Umbilical cord (tissue), 2 donors: ENCODE results near the gene CYP8B1. TPM values are rescaled to one million over a fixed set of nuclear protein-coding genes. Genes with fewer than 3 reads are reported as not detected.
"Not testable (repeated sequence)": the region's sequence is repeated elsewhere in the genome, so short reads cannot be mapped to it uniquely, and the experiment has no call there.

Experiments
- DNase-seq: peaks from one replicate; pipeline ENCODE4 v3.0.0-alpha.2; 2015; ENCODE audit warnings: low spot score
- total RNA-seq: library from RNA; depleted of rRNA; stranded (reverse); fragments of >200 nt; gene quantifications from one replicate; pipeline ENCODE4 v1.2.3, GENCODE V29; 2014; ENCODE audit warnings: low replicate concordance; ENCODE audit not compliant: insufficient read depth

CYP8B1 gene
- total RNA-seq, 1 donor from 2014 or later: 2.6 TPM

- DNase-seq: no peak
Measured at GRCh38 chr3:42886294-42886822, 10.7 kb upstream of the CYP8B1 start.

- no peak for DNase-seq
Measured at GRCh38 chr3:42884324-42884723, 8.6 kb upstream of the CYP8B1 start.

GRCh38 chr3:42883251-42883930 is 7.7 kb upstream of the CYP8B1 start:
- DNase-seq: not testable (repeated sequence)

- DNase-seq: peak; percentile 89
Measured at GRCh38 chr3:42880601-42881451, 5.1 kb upstream of the CYP8B1 start.

- no peak for DNase-seq
Measured at GRCh38 chr3:42880183-42880582, 4.5 kb upstream of the CYP8B1 start.

- DNase-seq: no peak
Measured at GRCh38 chr3:42877881-42878280, 2.2 kb upstream of the CYP8B1 start.

- no peak for DNase-seq
Measured at GRCh38 chr3:42876940-42877720, 1.5 kb upstream of the CYP8B1 start.

- no peak for DNase-seq
Measured at GRCh38 chr3:42876401-42876800, 722 bp upstream of the CYP8B1 start.

GRCh38 chr3:42874749-42875148 is 930 bp downstream of the CYP8B1 start:
- DNase-seq: no peak

- no peak for DNase-seq
Measured at GRCh38 chr3:42873221-42873982, 2.3 kb downstream of the CYP8B1 start.

GRCh38 chr3:42872718-42873117 is 3.0 kb downstream of the CYP8B1 start:
- DNase-seq: no peak

GRCh38 chr3:42871592-42872196 is 4.0 kb downstream of the CYP8B1 start:
- DNase-seq: peak; percentile 34

GRCh38 chr3:42868841-42869240 is 6.8 kb downstream of the CYP8B1 start:
- DNase-seq: no peak

- DNase-seq: no peak
Measured at GRCh38 chr3:42867138-42867537, 8.5 kb downstream of the CYP8B1 start.

GRCh38 chr3:42865256-42865655 is 10.4 kb downstream of the CYP8B1 start:
- no peak for DNase-seq

- DNase-seq: no peak
Measured at GRCh38 chr3:42864321-42864950, 11.2 kb downstream of the CYP8B1 start.

- no peak for DNase-seq
Measured at GRCh38 chr3:42856544-42856943, 19.1 kb downstream of the CYP8B1 start.

- DNase-seq: no peak
Measured at GRCh38 chr3:42855547-42856380, 19.9 kb downstream of the CYP8B1 start.

GRCh38 chr3:42855219-42855546 is 20.5 kb downstream of the CYP8B1 start:
- DNase-seq: no peak
